8988T (cell line): ENCODE data around the gene OTUB2.

Experiments used
- DNase-seq: peaks from one replicate; pipeline ENCODE4 v3.0.0; 2011

OTUB2 gene

GRCh38 chr14:94043111-94043755 is 17.1 kb downstream of the OTUB2 start:
- no peak for DNase-seq

- no peak for DNase-seq
Observed at GRCh38 chr14:94043756-94044475, 17.8 kb downstream of the OTUB2 start.

- no peak for DNase-seq
Observed at GRCh38 chr14:94044476-94045091, 18.4 kb downstream of the OTUB2 start.

GRCh38 chr14:94045101-94045500 is 19.0 kb downstream of the OTUB2 start:
- DNase-seq: no peak

- DNase-seq: no peak
Observed at GRCh38 chr14:94045563-94046345, 19.6 kb downstream of the OTUB2 start.

- DNase-seq: no peak
Observed at GRCh38 chr14:94046696-94047250, 20.6 kb downstream of the OTUB2 start.

GRCh38 chr14:94047581-94047980 is 21.4 kb downstream of the OTUB2 start:
- DNase-seq: no peak

GRCh38 chr14:94048691-94049624 is 22.8 kb downstream of the OTUB2 start:
- no peak for DNase-seq

GRCh38 chr14:94049625-94050023 is 23.5 kb downstream of the OTUB2 start:
- DNase-seq: no peak

- DNase-seq: no peak
Observed at GRCh38 chr14:94050231-94050880, 24.2 kb downstream of the OTUB2 start.

GRCh38 chr14:94051115-94051514 is 25.0 kb downstream of the OTUB2 start:
- no peak for DNase-seq

GRCh38 chr14:94051779-94052178 is 25.6 kb downstream of the OTUB2 start:
- no peak for DNase-seq

- no peak for DNase-seq
Observed at GRCh38 chr14:94052199-94052598, 26.1 kb downstream of the OTUB2 start.

- no peak for DNase-seq
Observed at GRCh38 chr14:94052662-94053061, 26.5 kb downstream of the OTUB2 start.

- DNase-seq: no peak
Observed at GRCh38 chr14:94054401-94054800, 28.3 kb downstream of the OTUB2 start.

GRCh38 chr14:94054936-94055335 is 28.8 kb downstream of the OTUB2 start:
- DNase-seq: no peak

- no peak for DNase-seq
Observed at GRCh38 chr14:94056579-94057308, 30.6 kb downstream of the OTUB2 start.

GRCh38 chr14:94058128-94058673 is 32.1 kb downstream of the OTUB2 start:
- DNase-seq: no peak

- no peak for DNase-seq
Observed at GRCh38 chr14:94058674-94059138, 32.6 kb downstream of the OTUB2 start.

GRCh38 chr14:94059998-94060397 is 33.9 kb downstream of the OTUB2 start:
- DNase-seq: no peak
